ENCODE measurements around the gene SERPINI2. TPM values are rescaled to one million over a fixed set of nuclear protein-coding genes. Genes with fewer than 3 reads are reported as not detected.

The SERPINI2 gene
- total RNA-seq (2014; rRNA removed; shearing (Covaris generic)), result not detected in 2 replicates

GRCh38 chr3:167473863-167474262 lies at the start of gene SERPINI2:
Gene SERPINI2 (minus strand): TSS chr3:167474042. CDS start chr3:167471834, 2,208 bp downstream.
- no peak for DNase-seq (ENCODE audit: low read depth)

DNA sequence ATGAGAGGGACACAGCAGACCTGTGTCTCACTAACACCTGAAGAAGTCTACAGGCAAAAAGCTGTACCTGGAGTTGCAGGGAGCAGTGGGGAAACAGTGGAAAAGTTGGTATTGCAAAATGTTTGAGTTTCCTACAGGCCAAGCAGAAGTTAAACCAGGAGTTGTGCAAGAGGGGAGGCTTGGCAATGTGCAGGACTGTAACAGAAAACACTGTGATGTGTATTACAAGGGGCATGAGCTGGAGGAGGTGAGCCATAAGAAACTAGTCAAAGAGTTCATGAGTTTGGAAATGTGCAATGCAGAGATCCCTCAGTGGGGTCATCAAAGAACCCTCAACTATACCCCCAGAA lies 47.1 kb upstream of the SERPINI2 start:
- DNase-seq (ENCODE audit: low read depth), result no peak

DNA sequence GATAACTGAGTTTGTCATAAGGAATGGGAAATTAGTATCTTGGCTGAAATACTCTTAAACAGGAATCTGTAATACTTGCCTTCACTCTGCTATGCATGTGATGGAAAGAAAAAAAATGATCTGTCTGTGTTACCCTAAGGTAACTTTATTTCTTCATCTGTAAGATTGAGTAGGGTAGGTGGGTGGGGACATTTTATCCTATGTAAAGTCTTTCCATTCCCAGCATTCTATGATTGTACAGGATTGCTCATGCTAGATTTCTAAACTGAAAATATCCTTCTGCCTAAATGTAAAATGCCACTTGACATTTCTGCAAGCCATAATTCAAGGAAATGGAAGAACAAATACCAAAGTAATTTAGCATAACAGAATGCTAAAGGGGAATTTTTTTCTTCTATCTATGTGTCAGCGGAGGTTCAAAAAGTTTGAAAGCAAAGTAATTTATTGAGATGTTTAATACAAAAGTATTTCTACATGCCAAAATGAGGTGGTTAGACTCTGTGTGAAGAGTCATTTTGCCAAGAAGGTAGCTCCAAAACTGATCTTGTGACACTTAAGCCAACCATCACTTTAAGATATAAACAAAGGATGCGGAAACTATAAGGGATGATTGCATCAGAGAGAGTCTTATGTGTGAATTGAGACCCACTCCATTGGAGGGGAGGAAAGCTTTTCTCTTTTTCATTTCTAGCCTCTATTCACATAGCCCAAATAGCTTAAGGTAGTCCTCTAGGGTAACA lies 46.6 kb upstream of the SERPINI2 start:
- DNase-seq (ENCODE audit: low read depth), result no peak

- DNase-seq (ENCODE audit: low read depth), result no peak
Measured at GRCh38 chr3:167507954-167508353, 34.1 kb upstream of the SERPINI2 start.

DNA sequence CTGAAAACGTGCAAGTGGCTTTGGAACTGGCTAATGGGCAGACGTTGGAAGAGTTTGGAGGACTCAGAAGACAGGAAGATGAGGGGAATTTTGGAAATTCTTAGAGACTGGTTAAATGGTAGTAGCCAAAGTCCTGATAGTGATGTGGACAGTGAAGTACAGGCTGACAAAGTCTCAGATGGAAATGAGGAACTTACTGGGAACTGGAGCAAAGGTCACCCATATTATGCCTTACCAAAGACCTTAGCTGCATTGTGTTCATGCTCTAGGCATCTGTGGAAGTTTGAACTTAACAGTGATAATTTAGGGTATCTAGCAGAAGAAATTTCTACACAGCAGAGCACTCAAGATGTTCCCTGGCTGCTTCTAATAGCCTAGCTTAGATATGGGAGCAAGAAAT lies 28.6 kb upstream of the SERPINI2 start:
- DNase-seq (ENCODE audit: low read depth), result no peak

DNA sequence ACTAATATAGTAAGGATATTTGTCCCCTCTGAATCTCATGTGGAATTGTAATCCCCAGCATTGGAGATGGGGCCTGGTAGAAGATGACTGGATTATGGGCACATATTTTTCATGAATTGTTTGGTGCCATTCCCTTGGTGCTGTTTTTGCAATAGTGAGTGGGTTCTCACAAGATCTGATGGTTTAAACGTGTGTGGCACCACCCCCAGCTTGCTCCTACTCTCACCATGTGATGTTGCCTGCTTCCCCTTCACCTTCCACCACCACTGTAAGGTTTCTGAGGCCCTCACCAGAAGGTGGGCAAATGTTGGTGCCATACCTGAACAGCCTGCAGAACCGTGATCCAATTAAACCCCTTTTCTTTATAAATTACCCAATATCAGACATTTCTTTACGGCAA lies 28.1 kb upstream of the SERPINI2 start:
- DNase-seq (ENCODE audit: low read depth), result no peak

- DNase-seq (ENCODE audit: low read depth), result no peak
Measured at GRCh38 chr3:167497903-167498302, 24.1 kb upstream of the SERPINI2 start.

GRCh38 chr3:167493244-167493643 lies 19.4 kb upstream of the SERPINI2 start:
- DNase-seq (ENCODE audit: low read depth), result no peak

GRCh38 chr3:167491621-167492020 lies 17.8 kb upstream of the SERPINI2 start:
- DNase-seq (ENCODE audit: low read depth), result no peak

DNA sequence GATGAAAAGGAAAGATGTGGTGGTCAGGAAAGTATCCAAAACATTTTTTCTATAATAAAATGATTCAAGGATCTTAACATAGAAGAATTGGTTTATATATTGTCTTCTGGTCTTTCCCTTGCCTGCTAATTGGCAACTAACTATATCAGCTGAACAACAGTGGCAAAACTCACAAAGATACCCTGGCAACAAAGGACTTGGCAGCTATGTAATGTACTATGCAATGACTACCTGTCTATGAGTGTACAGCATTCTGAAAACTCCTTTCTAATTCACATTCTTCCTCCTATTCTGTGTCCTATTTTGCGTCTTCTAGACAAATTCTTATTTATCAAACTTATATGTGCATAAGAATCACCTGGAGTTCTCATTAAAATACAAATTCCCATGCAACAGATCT lies 15.7 kb upstream of the SERPINI2 start:
- DNase-seq (ENCODE audit: low read depth), result no peak

GRCh38 chr3:167487556-167487955 lies 13.7 kb upstream of the SERPINI2 start:
- DNase-seq (ENCODE audit: low read depth), result no peak

- DNase-seq (ENCODE audit: low read depth), result no peak
Measured at GRCh38 chr3:167484551-167484950, 10.7 kb upstream of the SERPINI2 start.

- DNase-seq (ENCODE audit: low read depth), result no peak
Measured at GRCh38 chr3:167483708-167484475, 10.1 kb upstream of the SERPINI2 start.

DNA sequence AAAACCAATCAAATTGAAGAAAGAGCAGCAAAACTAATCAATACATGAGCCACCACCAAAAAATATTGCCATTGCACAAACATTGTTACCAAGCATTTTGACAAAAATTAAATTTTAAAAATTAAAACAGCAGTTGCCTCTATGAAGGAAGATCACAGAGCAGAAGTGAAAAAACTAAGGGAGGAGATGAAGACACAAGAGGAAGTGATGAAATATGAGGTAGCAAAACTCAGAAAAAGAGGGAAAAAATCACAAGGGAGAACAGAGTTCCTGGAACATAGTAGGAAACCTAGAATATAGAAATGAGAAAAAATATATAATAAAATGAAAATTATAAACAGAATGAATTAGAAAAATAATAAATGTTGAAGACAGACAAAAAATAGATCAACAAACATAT lies 7.3 kb upstream of the SERPINI2 start:
- DNase-seq (ENCODE audit: low read depth), result no peak

GRCh38 chr3:167480748-167481147 lies 6.9 kb upstream of the SERPINI2 start:
- DNase-seq (ENCODE audit: low read depth), result no peak

DNA sequence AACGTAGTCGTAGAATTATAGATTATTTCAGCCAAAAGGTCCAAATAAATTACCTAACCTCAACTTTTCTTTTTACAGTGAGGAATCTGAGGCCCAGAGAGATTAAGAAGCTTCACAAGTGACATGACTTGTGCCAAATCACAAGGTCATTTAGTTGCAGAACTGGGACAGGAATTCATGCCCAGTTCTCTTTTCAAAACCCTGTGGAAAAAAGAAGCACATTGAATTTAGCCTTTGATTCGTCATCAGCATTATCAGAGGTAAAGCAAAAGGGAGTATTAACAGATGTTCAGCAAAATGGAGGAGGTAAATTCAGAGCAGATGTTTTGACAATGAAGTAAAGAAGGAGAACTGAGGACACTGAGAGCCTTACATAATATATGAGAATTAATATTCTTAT lies 4.5 kb downstream of the SERPINI2 start:
- no peak for DNase-seq (ENCODE audit: low read depth)

GRCh38 chr3:167467848-167468611 lies 5.8 kb downstream of the SERPINI2 start:
- DNase-seq (ENCODE audit: low read depth), result no peak

DNA sequence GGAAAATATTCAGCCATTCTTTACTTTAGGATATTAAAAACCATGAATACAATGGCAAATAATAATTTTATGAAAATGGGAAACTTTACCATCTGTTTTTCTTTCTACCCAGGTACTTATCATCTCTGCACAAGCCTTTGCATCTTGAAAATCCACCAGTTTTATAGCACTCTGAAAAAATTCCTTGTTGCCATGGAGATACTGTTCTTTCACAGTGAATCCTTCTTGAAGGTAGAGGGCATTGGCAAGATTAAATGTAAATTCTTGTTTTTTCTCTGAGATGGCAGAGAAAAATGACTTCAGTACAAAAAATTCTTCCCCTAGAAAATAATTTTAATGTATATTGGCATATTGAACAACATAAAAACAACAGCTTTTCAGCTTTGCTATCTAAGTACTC lies 6.9 kb downstream of the SERPINI2 start:
- no peak for DNase-seq (ENCODE audit: low read depth)

- no peak for DNase-seq (ENCODE audit: low read depth)
Measured at GRCh38 chr3:167456157-167456799, 17.6 kb downstream of the SERPINI2 start.

DNA sequence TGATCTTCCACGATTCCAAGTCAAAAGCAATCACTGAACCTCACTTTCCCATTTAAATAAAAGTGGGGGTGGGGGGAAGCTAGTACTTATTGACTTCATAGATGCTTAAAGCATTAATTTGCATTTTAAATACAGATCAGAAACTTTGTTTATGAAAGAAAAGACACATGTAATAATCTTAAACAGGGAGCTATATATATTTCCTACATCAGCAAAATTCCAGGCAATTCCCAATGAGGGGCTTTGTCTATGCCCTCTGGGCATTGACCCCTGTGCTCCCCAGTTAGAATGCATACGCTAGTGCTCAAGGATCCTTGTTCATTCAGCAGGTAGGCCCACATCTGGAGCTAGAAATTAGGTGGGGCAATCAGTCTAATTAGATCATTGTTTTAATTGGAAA lies 20.0 kb downstream of the SERPINI2 start:
- no peak for DNase-seq (ENCODE audit: low read depth)

DNA sequence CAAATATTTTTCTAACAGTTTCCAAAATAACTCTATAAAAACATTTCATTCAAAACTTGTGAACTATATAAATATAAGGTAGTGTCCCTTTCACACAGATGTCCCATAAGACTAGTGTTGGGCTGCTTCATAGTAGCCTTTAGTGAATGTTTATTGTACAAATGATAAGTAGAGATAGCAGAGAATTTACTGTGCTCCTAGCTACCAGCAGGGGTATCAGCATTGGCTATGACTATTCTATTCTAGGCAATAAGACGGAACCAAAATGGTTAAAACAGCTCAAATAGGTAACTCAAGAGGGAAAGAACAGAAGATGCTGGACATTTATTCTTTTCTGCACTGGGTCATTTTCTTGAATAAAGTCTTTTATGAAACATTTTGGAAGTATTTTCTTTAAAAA lies 22.6 kb downstream of the SERPINI2 start:
- no peak for DNase-seq (ENCODE audit: low read depth)

DNA sequence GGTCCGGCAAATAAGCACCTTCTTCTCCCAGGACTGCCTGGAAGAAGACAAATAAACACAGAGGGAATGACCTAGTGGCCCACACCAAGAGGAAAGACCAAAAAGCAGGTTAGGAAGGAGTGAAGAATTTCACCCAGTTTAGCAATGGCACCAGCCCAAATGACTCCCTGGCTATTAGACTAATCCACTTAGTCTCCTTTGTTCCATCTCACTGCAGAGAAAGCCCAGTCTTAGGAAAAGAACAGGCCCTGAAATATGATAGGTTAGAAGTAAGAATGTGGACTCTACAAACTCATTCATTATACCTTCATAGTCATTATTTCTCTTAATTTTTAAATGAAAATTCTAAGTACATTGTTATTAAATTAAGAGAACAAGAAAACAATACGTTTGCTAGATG lies 23.2 kb downstream of the SERPINI2 start:
- DNase-seq (ENCODE audit: low read depth), result no peak
